CD14-positive monocyte (primary cell): ENCODE results near the gene CABP2. TPM values are rescaled to one million over a fixed set of nuclear protein-coding genes. Genes with fewer than 3 reads are reported as not detected.

Source experiments
- DNase-seq, 3 donors: peaks; one replicate each; pipeline ENCODE4 v3.0.0-alpha.2; 2011 to 2022
- H2AFZ ChIP-seq: 2 replicates; pipeline ENCODE4 v1.6.0; 2012; ENCODE audit warnings: mild to moderate bottlenecking, low read depth, low read length, inconsistent platforms; ENCODE audit not compliant: insufficient read depth, poor library complexity, severe bottlenecking
- H3K27ac ChIP-seq, 2 donors: 1 replicate in 1 of 2; 2 replicates in 1 of 2; pipeline ENCODE4 v1.5.1; 2012 to 2013; ENCODE audit warnings: low read length in 2 of 2, control low read depth in 1 of 2, inconsistent platforms in 1 of 2, low read depth in 1 of 2, mild to moderate bottlenecking in 1 of 2
- H3K27me3 ChIP-seq, 2 donors: one replicate each; pipeline versions ENCODE4 v1.6.0 to v1.6.1; 2011 to 2013; ENCODE audit warnings: low read length in 2 of 2; ENCODE audit not compliant: control insufficient read depth in 2 of 2, insufficient read depth in 2 of 2
- H3K36me3 ChIP-seq, 2 donors: replicated peaks in 1 of 2; 1 replicate in 1 of 2; 2 replicates in 1 of 2; pipeline versions ENCODE4 v1.5.1 to v1.6.1; 2012 to 2013; ENCODE audit warnings: low read length in 2 of 2, control low read depth in 1 of 2, inconsistent platforms in 1 of 2, mild to moderate bottlenecking in 1 of 2; ENCODE audit not compliant: insufficient read depth in 2 of 2, control insufficient read depth in 1 of 2
- H3K4me1 ChIP-seq, 2 donors: 1 replicate in 1 of 2; 2 replicates in 1 of 2; pipeline versions ENCODE4 v1.5.1 to v1.6.1; 2012 to 2013; ENCODE audit warnings: low read length in 2 of 2, control low read depth in 1 of 2, inconsistent platforms in 1 of 2, mild to moderate bottlenecking in 1 of 2, moderate library complexity in 1 of 2; ENCODE audit not compliant: insufficient read depth in 2 of 2, control insufficient read depth in 1 of 2
- H3K4me2 ChIP-seq: replicated peaks from 2 replicates; pipeline ENCODE3; 2012; ENCODE audit warnings: low read length, moderate library complexity, mild to moderate bottlenecking; ENCODE audit not compliant: poor library complexity, severe bottlenecking; ENCODE audit errors: extremely low read depth
- H3K4me3 ChIP-seq, 3 experiments: fragments of 200-600 bp in 1 of 3; sonication (generic) in 1 of 3; replicated peaks in 1 of 3; 1 replicate in 2 of 3; 2 replicates in 1 of 3; pipeline ENCODE4 v1.5.1; 2011 to 2013; ENCODE audit warnings: low read length in 3 of 3, mild to moderate bottlenecking in 3 of 3, control low read depth in 2 of 3, low read depth in 2 of 3, inconsistent platforms in 1 of 3, moderate library complexity in 1 of 3
- H3K79me2 ChIP-seq: 2 replicates; pipeline ENCODE4 v1.6.0; 2012; ENCODE audit warnings: mild to moderate bottlenecking, control low read depth, inconsistent platforms, low read length, moderate library complexity; ENCODE audit not compliant: insufficient read depth
- H3K9ac ChIP-seq: 2 replicates; pipeline ENCODE4 v1.6.0; 2017; ENCODE audit warnings: low read length, mild to moderate bottlenecking; ENCODE audit not compliant: insufficient read depth, poor library complexity, severe bottlenecking
- H3K9me3 ChIP-seq, 2 donors: replicated peaks in 1 of 2; 1 replicate in 1 of 2; 2 replicates in 1 of 2; pipeline versions ENCODE4 v1.5.1 to v1.6.1; 2012 to 2013; ENCODE audit warnings: low read length in 2 of 2, control low read depth in 1 of 2; ENCODE audit not compliant: control insufficient read depth in 1 of 2, insufficient read depth in 1 of 2
- H4K20me1 ChIP-seq: 2 replicates; pipeline ENCODE4 v1.6.0; 2012; ENCODE audit warnings: mild to moderate bottlenecking, low read length, control low read depth, moderate library complexity; ENCODE audit not compliant: insufficient read depth
- H3K27ac Mint-ChIP-seq, 7 donors: one replicate each; pipeline ENCODE4 v1.8.0; 2020; ENCODE audit warnings: mild to moderate bottlenecking in 7 of 7, mixed read lengths in 7 of 7, moderate library complexity in 6 of 7, inconsistent platforms in 2 of 7
- H3K27me3 Mint-ChIP-seq, 3 donors: one replicate each; pipeline ENCODE4 v1.8.0; 2021 to 2022; ENCODE audit warnings: low read depth in 3 of 3, mild to moderate bottlenecking in 3 of 3, mixed read lengths in 3 of 3, moderate library complexity in 3 of 3, inconsistent platforms in 1 of 3
- H3K36me3 Mint-ChIP-seq, 2 donors: one replicate each; pipeline ENCODE4 v1.8.0; 2020; ENCODE audit warnings: mixed read lengths in 2 of 2, inconsistent platforms in 1 of 2, mild to moderate bottlenecking in 1 of 2
- H3K4me1 Mint-ChIP-seq: one replicate; pipeline ENCODE4 v1.8.0; 2020; ENCODE audit warnings: mild to moderate bottlenecking, mixed read lengths
- H3K4me3 Mint-ChIP-seq, 2 donors: one replicate each; pipeline ENCODE4 v1.8.0; 2020; ENCODE audit warnings: mild to moderate bottlenecking in 2 of 2, mixed read lengths in 2 of 2, moderate library complexity in 1 of 2
- H3K9me3 Mint-ChIP-seq, 7 donors: one replicate each; pipeline ENCODE4 v1.8.0; 2020 to 2022; ENCODE audit warnings: mixed read lengths in 7 of 7, mild to moderate bottlenecking in 6 of 7, moderate library complexity in 6 of 7, inconsistent platforms in 2 of 7
- WGBS: methylation state at CpG from one replicate; pipeline ENCODE4 v1.1.5; 2013; ENCODE audit warnings: missing lambda C conversion rate; ENCODE audit not compliant: insufficient coverage; 5-methylcytosine and 5-hydroxymethylcytosine counted together
- intact Hi-C, 2 donors: fragments of 100-400 bp; cut with micrococcal nuclease; formaldehyde crosslinking; loops; one replicate each; pipeline versions ENCODE4 v1.15.0 to v1.15.1; 2023
- polyA plus RNA-seq, 3 donors: library from polyadenylated mRNA; depleted of rRNA in 1 of 3; unstranded in 2 of 3; stranded (reverse) in 1 of 3; fragments of 300-500 nt in 2 of 3; fragments of >200 nt in 1 of 3; fragmentation: Illumina TruSeq in 2 of 3; gene quantifications; 1 replicate in 2 of 3; 2 replicates in 1 of 3; pipeline ENCODE4 v1.2.3, GENCODE V29; 2012 to 2021
- TF ChIP-seq, protein P1 (sequence below): fragments of 200-600 bp; IDR thresholded peaks from one replicate; pipeline ENCODE4 v1.8.0; 2022; ENCODE audit warnings: antibody characterized with exemption, mild to moderate bottlenecking

Gene CABP2
- polyA plus RNA-seq, 3 donors: not detected

- Mint-ChIP-seq H3K4me1 (peaks cover 16% of the 10 kb centered on the region), H3K27ac (peak overlapping the region in 2 of 7 donors; percentile 15 to 51), H3K27me3 (no peaks in the 10 kb centered on the region), H3K4me3 (no peak overlapping the region), H3K36me3 (peaks cover 71 to 96% of the 10 kb centered on the region in 2 donors), H3K9me3 (no peaks in the 10 kb centered on the region)
- Histone ChIP-seq H3K9ac (no peak overlapping the region), H3K4me2 (no peak overlapping the region), H3K9me3 (no peaks in the 10 kb centered on the region), H2AFZ (no peak overlapping the region), H3K27me3 (no peaks in the 10 kb centered on the region), H3K27ac (no peak overlapping the region), H4K20me1 (peaks cover 90% of the 10 kb centered on the region), H3K4me1 (peaks cover 17 to 21% of the 10 kb centered on the region in 2 donors), H3K4me3 (no peak overlapping the region), H3K36me3 (peaks cover 85 to 92% of the 10 kb centered on the region in 2 donors), H3K79me2 (peaks cover 18% of the 10 kb centered on the region)
- TF ChIP-seq, protein P1, sequence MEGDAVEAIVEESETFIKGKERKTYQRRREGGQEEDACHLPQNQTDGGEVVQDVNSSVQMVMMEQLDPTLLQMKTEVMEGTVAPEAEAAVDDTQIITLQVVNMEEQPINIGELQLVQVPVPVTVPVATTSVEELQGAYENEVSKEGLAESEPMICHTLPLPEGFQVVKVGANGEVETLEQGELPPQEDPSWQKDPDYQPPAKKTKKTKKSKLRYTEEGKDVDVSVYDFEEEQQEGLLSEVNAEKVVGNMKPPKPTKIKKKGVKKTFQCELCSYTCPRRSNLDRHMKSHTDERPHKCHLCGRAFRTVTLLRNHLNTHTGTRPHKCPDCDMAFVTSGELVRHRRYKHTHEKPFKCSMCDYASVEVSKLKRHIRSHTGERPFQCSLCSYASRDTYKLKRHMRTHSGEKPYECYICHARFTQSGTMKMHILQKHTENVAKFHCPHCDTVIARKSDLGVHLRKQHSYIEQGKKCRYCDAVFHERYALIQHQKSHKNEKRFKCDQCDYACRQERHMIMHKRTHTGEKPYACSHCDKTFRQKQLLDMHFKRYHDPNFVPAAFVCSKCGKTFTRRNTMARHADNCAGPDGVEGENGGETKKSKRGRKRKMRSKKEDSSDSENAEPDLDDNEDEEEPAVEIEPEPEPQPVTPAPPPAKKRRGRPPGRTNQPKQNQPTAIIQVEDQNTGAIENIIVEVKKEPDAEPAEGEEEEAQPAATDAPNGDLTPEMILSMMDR: no peak
- intact Hi-C loops: no loop called here
- WGBS: 98% methylated on average over 17 of the region's 21 CpGs
- DNase-seq: no peak
Observed at GRCh38 chr11:67497656-67498291, 25.5 kb downstream of the CABP2 start.

- Mint-ChIP-seq H3K4me1 (peaks cover 7% of the 10 kb centered on the region), H3K4me3 (no peak overlapping the region), H3K9me3 (no peaks in the 10 kb centered on the region), H3K36me3 (peaks cover 61 to 95% of the 10 kb centered on the region in 2 donors), H3K27ac (peak overlapping the region in 2 of 7 donors; percentile 42 to 53), H3K27me3 (no peaks in the 10 kb centered on the region)
- H3K4me2 ChIP-seq: no peak overlapping the region
- peaks cover 90% of the 10 kb centered on the region for H4K20me1 ChIP-seq
- peaks cover 15% of the 10 kb centered on the region for H3K79me2 ChIP-seq
- intact Hi-C loops: no loop called here
- 95% methylated on average over 12 of the region's 12 CpGs for WGBS
- H3K27me3 ChIP-seq: no peaks in the 10 kb centered on the region
- H3K36me3 ChIP-seq: peaks cover 86 to 95% of the 10 kb centered on the region in 2 donors
- no peaks in the 10 kb centered on the region for H3K9me3 ChIP-seq
- no peak overlapping the region for H3K27ac ChIP-seq
- TF ChIP-seq, protein P1: no peak
- no peak for DNase-seq
- no peak overlapping the region for H3K9ac ChIP-seq
- H3K4me3 ChIP-seq: no peak overlapping the region
- H3K4me1 ChIP-seq: peaks cover 9 to 10% of the 10 kb centered on the region in 2 donors
- H2AFZ ChIP-seq: no peak overlapping the region
Observed at GRCh38 chr11:67496113-67496512, 27.1 kb downstream of the CABP2 start.
